CD4-positive, alpha-beta T cell treated with Interleukin-2 at 100 ng/mL for 4 hours (primary cell): ENCODE data around the gene CDH13.

Experiments
- DNase-seq: peaks from one replicate; pipeline ENCODE4 v3.0.0-alpha.2; 2020; ENCODE audit warnings: low spot score

CDH13 gene

GRCh38 chr16:83356266-83356665 lies 729.5 kb downstream of the CDH13 start:
- peak; percentile 4 for DNase-seq

- no peak for DNase-seq
These were observed 730.2 kb downstream of the CDH13 start for GRCh38 chr16:83356986-83357385.

- no peak for DNase-seq
These were observed 736.8 kb downstream of the CDH13 start for GRCh38 chr16:83363521-83363920.

GRCh38 chr16:83365166-83365565 lies 738.4 kb downstream of the CDH13 start:
- no peak for DNase-seq

- no peak for DNase-seq
These were observed 739.5 kb downstream of the CDH13 start for GRCh38 chr16:83366228-83366627.

- no peak for DNase-seq
These were observed 748.2 kb downstream of the CDH13 start for GRCh38 chr16:83374979-83375378.

- no peak for DNase-seq
These were observed 763.0 kb downstream of the CDH13 start for GRCh38 chr16:83389751-83390150.

GRCh38 chr16:83390759-83391158 lies 764.0 kb downstream of the CDH13 start:
- no peak for DNase-seq

- no peak for DNase-seq
These were observed 766.0 kb downstream of the CDH13 start for GRCh38 chr16:83392743-83393142.

GRCh38 chr16:83393196-83393981 lies 766.6 kb downstream of the CDH13 start:
- DNase-seq = no peak

- DNase-seq = no peak
These were observed 771.0 kb downstream of the CDH13 start for GRCh38 chr16:83397601-83398291.

- DNase-seq = no peak
These were observed 773.5 kb downstream of the CDH13 start for GRCh38 chr16:83400234-83400633.

- DNase-seq = no peak
These were observed 775.5 kb downstream of the CDH13 start for GRCh38 chr16:83402160-83402814.

GRCh38 chr16:83402967-83403366 lies 776.2 kb downstream of the CDH13 start:
- DNase-seq = no peak

- DNase-seq = no peak
These were observed 777.0 kb downstream of the CDH13 start for GRCh38 chr16:83403761-83404160.

- no peak for DNase-seq
These were observed 777.5 kb downstream of the CDH13 start for GRCh38 chr16:83404261-83404660.

GRCh38 chr16:83407928-83408327 lies 781.2 kb downstream of the CDH13 start:
- DNase-seq = no peak

- DNase-seq = no peak
These were observed 782.6 kb downstream of the CDH13 start for GRCh38 chr16:83409347-83409746.

- DNase-seq = no peak
These were observed 791.8 kb downstream of the CDH13 start for GRCh38 chr16:83418565-83418964.

GRCh38 chr16:83420206-83420760 lies 793.5 kb downstream of the CDH13 start:
- no peak for DNase-seq

- DNase-seq = no peak
These were observed 806.4 kb downstream of the CDH13 start for GRCh38 chr16:83433201-83433600.

GRCh38 chr16:83437036-83437435 lies 810.3 kb downstream of the CDH13 start:
- DNase-seq = no peak

GRCh38 chr16:83438326-83438725 lies 811.6 kb downstream of the CDH13 start:
- DNase-seq = no peak
